ENCODE data around the gene DUOX1.

DNA sequence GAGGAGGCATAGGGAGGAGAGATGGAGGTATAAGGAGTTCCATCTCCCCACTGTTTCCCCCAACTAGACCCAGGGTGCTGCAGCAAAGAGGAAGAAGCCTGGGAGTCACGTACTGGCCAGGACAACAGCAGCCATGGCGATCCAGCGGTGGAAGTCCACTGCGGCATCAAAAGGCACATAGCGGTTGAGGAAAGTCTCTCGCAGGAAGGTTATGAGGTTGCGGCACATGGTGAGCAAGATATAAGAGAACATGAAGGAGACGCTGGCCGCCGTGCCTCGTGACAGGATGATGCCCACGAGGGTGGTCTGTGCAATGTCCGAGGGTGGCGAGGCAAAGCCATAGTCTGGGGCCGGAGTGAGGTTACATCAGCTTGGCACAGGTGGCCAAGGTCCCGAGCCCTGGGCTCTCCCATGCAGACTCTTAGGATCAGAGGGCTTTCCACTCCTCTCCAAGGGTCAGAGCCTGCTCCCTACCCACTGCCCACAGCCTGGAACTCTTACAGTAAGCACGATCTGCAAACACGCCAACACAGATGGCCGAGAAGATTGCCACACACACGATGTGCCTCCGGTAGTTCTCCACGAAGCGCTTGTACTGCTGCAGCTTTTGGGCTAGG is 30.1 kb upstream of the DUOX1 start:
- TF ChIP-seq CREB1 (IDR thresholded peaks at IDR 0.05; ENCODE audit: low read depth) (no peak), ZBTB7A (IDR thresholded peaks at IDR 0.05; ENCODE audit: low read depth) (no peak), RAD21 (IDR thresholded peaks at IDR 0.05; ENCODE audit: low read depth) (no peak), YY1 (IDR thresholded peaks at IDR 0.05; ENCODE audit: low read depth) (no peak), TEAD4 (IDR thresholded peaks at IDR 0.05) (no peak), EP300 (IDR thresholded peaks at IDR 0.05; ENCODE audit: borderline replicate concordance) (no peak), CEBPB (IDR thresholded peaks at IDR 0.05) (no peak), FOXM1 (IDR thresholded peaks at IDR 0.05; ENCODE audit: borderline replicate concordance, low read depth) (no peak)
- TF ChIP-seq, protein P1, sequence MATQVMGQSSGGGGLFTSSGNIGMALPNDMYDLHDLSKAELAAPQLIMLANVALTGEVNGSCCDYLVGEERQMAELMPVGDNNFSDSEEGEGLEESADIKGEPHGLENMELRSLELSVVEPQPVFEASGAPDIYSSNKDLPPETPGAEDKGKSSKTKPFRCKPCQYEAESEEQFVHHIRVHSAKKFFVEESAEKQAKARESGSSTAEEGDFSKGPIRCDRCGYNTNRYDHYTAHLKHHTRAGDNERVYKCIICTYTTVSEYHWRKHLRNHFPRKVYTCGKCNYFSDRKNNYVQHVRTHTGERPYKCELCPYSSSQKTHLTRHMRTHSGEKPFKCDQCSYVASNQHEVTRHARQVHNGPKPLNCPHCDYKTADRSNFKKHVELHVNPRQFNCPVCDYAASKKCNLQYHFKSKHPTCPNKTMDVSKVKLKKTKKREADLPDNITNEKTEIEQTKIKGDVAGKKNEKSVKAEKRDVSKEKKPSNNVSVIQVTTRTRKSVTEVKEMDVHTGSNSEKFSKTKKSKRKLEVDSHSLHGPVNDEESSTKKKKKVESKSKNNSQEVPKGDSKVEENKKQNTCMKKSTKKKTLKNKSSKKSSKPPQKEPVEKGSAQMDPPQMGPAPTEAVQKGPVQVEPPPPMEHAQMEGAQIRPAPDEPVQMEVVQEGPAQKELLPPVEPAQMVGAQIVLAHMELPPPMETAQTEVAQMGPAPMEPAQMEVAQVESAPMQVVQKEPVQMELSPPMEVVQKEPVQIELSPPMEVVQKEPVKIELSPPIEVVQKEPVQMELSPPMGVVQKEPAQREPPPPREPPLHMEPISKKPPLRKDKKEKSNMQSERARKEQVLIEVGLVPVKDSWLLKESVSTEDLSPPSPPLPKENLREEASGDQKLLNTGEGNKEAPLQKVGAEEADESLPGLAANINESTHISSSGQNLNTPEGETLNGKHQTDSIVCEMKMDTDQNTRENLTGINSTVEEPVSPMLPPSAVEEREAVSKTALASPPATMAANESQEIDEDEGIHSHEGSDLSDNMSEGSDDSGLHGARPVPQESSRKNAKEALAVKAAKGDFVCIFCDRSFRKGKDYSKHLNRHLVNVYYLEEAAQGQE (IDR thresholded peaks at IDR 0.05; ENCODE audit: low read depth): no peak
- TF ChIP-seq, protein P2, sequence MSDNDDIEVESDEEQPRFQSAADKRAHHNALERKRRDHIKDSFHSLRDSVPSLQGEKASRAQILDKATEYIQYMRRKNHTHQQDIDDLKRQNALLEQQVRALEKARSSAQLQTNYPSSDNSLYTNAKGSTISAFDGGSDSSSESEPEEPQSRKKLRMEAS (IDR thresholded peaks at IDR 0.05): no peak
